GM21576 (cell line): ENCODE measurements around the gene RAB43.

Experiments
- ATAC-seq: cut with Tn5 transposase; IDR thresholded peaks from one replicate; pipeline ENCODE4 v1.9.1; 2021; ENCODE audit warnings: mild to moderate bottlenecking, moderate library complexity; ENCODE audit not compliant: unreplicated experiment

The RAB43 gene

DNA sequence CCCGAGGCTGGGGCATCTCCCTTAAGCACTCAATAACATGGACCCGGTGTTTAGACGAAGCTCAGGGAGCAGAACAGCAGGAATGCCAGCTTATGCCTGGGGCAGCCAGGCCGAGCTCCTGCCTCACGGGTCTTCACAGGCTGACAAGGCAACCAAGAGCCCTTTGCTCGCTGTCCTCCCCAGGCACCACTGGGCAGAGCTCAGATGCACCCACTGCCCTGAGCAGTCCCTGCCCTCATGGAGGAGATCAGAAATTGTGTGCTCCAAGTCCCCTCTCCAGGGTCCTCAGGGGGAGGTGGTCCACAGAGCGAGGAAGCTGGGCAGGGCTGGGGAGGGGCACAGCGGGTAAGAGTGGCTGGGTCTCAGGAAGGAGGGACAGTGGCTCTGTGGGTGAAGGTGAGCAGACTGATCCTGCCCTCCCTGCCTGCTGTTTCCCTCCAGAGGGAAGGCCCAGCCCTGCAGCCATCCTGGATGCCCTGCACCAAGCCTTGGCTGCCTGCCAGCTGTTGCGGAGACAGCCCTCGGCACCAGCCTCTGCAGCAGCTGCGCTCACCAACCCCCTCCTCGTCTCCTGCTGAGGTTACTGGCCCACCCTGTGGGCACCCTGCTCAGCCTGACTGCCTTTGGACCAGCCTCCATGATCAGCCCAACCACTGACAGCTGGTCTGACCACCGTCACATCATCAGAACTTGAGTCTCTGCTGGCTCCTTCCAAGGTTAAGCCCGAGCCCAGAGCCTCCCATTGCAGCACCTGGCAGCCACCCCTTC lies 82.1 kb downstream of the RAB43 start:
- ATAC-seq = no peak

DNA sequence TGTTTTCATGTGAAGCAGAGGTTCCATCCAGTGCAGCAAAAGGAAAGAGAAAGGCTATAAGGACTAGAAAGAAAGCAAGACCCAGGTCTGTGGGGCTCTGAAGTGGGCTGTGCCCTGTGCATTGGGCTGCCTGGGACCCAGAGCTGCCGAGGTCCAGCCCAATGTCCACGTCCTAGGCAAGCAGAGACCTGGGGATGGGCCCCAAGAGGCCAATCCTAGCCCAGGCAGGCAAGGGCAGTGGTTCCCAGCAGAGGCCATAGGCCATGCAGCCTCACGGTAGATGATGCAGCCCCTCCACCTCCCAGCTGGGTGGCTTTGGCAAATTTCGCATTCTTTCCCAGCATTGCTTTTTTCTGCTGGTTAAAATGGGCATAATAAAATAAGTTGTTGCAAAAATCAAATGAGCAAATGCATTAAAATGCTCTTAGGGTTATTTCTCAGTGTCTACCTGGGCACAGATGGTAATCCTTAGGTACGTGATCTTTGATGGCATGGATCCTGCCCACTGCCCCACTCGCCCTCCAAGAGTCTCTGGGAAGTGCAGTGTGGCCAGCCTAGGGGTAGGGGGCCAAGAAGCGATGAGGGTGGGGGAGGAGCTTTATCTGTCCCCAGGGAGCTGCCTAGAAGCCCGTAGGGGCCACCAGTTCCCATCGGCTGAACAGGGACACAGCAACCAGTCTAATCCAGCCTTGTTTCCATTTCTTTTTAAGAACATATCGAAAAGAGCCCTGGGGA lies 83.3 kb downstream of the RAB43 start:
- no peak for ATAC-seq
